Thoracic aorta (tissue), 2 donors: ENCODE measurements around the gene SELENOI. TPM values are rescaled to one million over a fixed set of nuclear protein-coding genes. Genes with fewer than 3 reads are reported as not detected.

ENCODE experiments used
- ATAC-seq: fragments of 150-250 bp; one replicate; pipeline ENCODE4 v1.8.0; 2017; ENCODE audit warnings: low read depth; ENCODE audit not compliant: insufficient number of reproducible peaks, low FRiP score
- DNase-seq: peaks from one replicate; pipeline ENCODE4 v3.0.0-alpha.2; 2020; ENCODE audit warnings: low spot score
- H3K27ac ChIP-seq, 2 donors: fragments of 200-600 bp; sonication (generic); 1 replicate in 1 of 2; 2 replicates in 1 of 2; pipeline ENCODE4 v1.5.1; 2016; ENCODE audit warnings: mild to moderate bottlenecking in 2 of 2, moderate library complexity in 2 of 2
- H3K27me3 ChIP-seq: fragments of 200-600 bp; sonication (generic); replicated peaks from 2 replicates; pipeline ENCODE4 v1.6.0; 2016; ENCODE audit warnings: mild to moderate bottlenecking; ENCODE audit not compliant: insufficient read depth
- H3K36me3 ChIP-seq: fragments of 200-600 bp; sonication (generic); one replicate; pipeline ENCODE4 v1.5.1; 2016
- H3K4me1 ChIP-seq, 2 donors: fragments of 200-600 bp; sonication (generic); 1 replicate in 1 of 2; 2 replicates in 1 of 2; pipeline versions ENCODE4 v1.5.1 to v1.6.0; 2016; ENCODE audit warnings: low read depth in 2 of 2, mild to moderate bottlenecking in 1 of 2; ENCODE audit not compliant: control insufficient read depth in 1 of 2
- H3K4me3 ChIP-seq: fragments of 200-600 bp; sonication (generic); 2 replicates; pipeline ENCODE4 v1.5.1; 2016; ENCODE audit warnings: mild to moderate bottlenecking
- H3K9me3 ChIP-seq: fragments of 200-600 bp; sonication (generic); 2 replicates; pipeline ENCODE4 v1.5.1; 2016
- total RNA-seq, 2 donors: library from RNA; depleted of rRNA; stranded (reverse); fragments of >200 nt; gene quantifications; one replicate each; pipeline versions ENCODE4 v1.1.0 to v1.2.3, GENCODE V29; 2016
- TF ChIP-seq, protein P1 (sequence below): fragments of 200-600 bp; sonication (generic); IDR thresholded peaks from one replicate; pipeline ENCODE4 v1.5.1; 2019; ENCODE audit warnings: antibody characterized with exemption

The SELENOI gene
- total RNA-seq, 2 donors from 2014 or later, result 7.0 to 11.8 TPM

DNA sequence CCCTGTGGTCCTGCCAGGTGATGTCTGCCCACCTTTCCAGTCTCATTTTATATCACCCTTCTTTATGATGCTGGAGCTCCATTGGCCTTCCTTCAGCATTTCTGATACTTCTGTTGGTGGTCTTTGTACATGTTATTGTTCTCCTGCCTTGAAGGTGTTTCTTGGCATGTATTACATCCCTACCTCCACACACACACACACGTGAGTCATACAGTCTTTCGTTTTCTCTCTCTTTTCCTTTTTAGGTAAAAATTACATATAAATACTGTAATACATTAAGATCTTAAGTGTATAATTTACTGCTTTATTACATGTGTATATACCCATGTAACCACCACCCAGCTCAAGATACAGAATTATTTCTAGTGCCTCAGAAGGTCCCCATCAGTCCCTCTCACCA, 10.8 kb downstream of the SELENOI start:
- Histone ChIP-seq H3K9me3 (no peaks in the 10 kb centered on the region), H3K36me3 (no peaks in the 10 kb centered on the region), H3K27ac (no peak overlapping the region), H3K4me1 (no peaks in the 10 kb centered on the region), H3K27me3 (no peaks in the 10 kb centered on the region), H3K4me3 (no peak overlapping the region)
- TF ChIP-seq, protein P1, sequence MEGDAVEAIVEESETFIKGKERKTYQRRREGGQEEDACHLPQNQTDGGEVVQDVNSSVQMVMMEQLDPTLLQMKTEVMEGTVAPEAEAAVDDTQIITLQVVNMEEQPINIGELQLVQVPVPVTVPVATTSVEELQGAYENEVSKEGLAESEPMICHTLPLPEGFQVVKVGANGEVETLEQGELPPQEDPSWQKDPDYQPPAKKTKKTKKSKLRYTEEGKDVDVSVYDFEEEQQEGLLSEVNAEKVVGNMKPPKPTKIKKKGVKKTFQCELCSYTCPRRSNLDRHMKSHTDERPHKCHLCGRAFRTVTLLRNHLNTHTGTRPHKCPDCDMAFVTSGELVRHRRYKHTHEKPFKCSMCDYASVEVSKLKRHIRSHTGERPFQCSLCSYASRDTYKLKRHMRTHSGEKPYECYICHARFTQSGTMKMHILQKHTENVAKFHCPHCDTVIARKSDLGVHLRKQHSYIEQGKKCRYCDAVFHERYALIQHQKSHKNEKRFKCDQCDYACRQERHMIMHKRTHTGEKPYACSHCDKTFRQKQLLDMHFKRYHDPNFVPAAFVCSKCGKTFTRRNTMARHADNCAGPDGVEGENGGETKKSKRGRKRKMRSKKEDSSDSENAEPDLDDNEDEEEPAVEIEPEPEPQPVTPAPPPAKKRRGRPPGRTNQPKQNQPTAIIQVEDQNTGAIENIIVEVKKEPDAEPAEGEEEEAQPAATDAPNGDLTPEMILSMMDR, result no peak
- DNase-seq (no peak), ATAC-seq (no peak)

DNA sequence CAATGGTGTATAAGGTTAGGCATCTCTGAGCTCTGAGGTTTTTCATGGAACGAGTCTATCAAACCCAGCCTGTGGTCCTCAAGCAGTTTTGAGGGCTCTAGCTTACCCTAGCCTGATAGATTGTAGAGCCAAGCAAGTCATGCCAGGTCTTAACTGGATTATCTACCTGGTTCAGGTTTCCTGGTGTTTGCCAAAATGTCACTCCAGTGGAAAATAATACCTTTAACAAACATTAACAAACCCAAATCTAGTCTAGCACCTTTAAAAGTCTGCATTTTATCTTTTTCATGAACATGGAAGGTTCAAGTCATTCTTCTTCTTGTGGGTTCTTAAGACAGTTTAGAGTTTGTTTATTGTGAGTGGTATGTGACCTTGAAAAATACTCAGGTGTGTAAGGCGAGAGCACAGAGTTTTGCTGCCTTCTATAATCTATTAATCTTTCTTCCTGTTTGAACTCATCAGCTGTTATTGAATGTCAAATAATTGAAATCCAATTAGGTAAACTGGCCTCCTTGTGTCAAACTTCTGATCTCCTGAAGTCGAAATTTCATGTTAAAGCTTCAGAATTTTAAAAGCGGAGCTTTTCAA, 14.0 kb downstream of the SELENOI start:
- no peaks in the 10 kb centered on the region for H3K4me1 ChIP-seq
- H3K27ac ChIP-seq, result no peak overlapping the region
- DNase-seq, result no peak
- ATAC-seq, result no peak
- TF ChIP-seq, protein P1, result no peak
- no peaks in the 10 kb centered on the region for H3K36me3 ChIP-seq
- no peaks in the 10 kb centered on the region for H3K27me3 ChIP-seq
- H3K9me3 ChIP-seq, result no peaks in the 10 kb centered on the region
- no peak overlapping the region for H3K4me3 ChIP-seq

DNA sequence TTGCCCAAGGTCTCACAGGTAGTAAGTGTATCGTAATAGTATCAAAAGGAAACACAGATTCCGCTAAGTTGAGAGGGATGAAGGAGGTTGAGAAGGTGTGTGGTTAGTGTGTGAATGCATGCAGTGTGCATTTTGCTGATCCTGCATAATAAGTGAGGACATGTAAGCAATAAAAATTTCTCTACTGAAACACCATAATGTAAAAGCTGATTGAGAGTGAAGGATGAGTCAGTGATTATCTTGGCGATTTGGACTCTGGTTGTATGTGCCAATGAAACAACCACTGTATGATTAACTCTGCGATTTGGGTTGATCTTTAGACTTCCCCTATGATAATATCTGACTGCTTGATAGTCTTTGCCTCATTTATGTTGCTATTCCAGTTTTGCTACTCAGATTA, 17.4 kb downstream of the SELENOI start:
- no peaks in the 10 kb centered on the region for H3K9me3 ChIP-seq
- no peak overlapping the region for H3K4me3 ChIP-seq
- TF ChIP-seq, protein P1, result no peak
- H3K27ac ChIP-seq, result no peak overlapping the region
- ATAC-seq (no peak), DNase-seq (no peak)
- no peaks in the 10 kb centered on the region for H3K4me1 ChIP-seq
- no peaks in the 10 kb centered on the region for H3K36me3 ChIP-seq
- no peaks in the 10 kb centered on the region for H3K27me3 ChIP-seq

DNA sequence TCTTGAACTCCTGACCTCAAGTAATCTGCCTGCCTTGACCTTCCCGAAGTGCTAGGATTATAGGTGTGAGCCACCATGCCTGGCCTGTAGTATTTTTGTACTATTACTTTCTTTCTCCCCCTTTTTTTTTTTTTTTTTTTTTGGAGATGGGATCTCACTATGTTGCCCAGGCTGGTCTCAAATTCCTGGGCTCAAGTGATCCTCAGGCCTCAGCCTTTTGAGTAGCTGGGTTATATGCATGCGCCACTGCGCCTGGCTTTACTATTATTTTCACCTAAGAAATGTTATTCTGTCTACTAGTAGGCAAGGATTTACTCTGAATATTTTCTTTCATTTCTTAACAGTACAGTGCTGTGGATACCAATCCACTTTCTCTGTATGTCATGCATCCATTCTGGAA, 18.0 kb downstream of the SELENOI start:
- no peaks in the 10 kb centered on the region for H3K9me3 ChIP-seq
- DNase-seq, result no peak
- no peak overlapping the region for H3K4me3 ChIP-seq
- TF ChIP-seq, protein P1, result no peak
- no peaks in the 10 kb centered on the region for H3K36me3 ChIP-seq
- H3K4me1 ChIP-seq, result no peaks in the 10 kb centered on the region
- ATAC-seq, result no peak
- no peaks in the 10 kb centered on the region for H3K27me3 ChIP-seq
- no peak overlapping the region for H3K27ac ChIP-seq

DNA sequence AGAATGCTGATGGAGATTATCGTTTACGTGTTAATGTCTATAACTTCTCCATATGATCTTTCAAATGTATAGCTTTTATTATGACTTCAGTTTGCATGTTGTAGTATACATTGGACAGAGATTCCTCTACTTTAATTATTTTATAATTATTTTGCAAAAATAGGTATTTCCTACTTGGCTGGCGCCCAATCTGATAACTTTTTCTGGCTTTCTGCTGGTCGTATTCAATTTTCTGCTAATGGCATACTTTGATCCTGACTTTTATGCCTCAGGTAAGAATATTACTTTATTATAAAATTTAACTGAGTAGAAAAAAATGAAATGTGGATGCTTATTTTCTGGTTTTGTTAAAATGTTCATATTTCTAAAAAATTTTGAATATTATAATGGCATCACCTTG, 18.7 kb downstream of the SELENOI start:
- Histone ChIP-seq H3K27me3 (no peaks in the 10 kb centered on the region), H3K4me1 (no peaks in the 10 kb centered on the region), H3K9me3 (no peaks in the 10 kb centered on the region), H3K27ac (no peak overlapping the region), H3K4me3 (no peak overlapping the region), H3K36me3 (no peaks in the 10 kb centered on the region)
- no peak for ATAC-seq
- TF ChIP-seq, protein P1, result no peak
- no peak for DNase-seq
